RCC 7860 (cell line): ENCODE results near the gene CTDNEP1.

Experiments
- DNase-seq: peaks from one replicate; pipeline ENCODE4 v3.0.0-alpha.2; 2015; ENCODE audit warnings: low spot score
- FAIRE-seq: peaks from 2 replicates; lab custom pipeline; 2012; peaks lifted over from hg19 to GRCh38; lab: Jason Lieb, UNC

Gene CTDNEP1

DNA sequence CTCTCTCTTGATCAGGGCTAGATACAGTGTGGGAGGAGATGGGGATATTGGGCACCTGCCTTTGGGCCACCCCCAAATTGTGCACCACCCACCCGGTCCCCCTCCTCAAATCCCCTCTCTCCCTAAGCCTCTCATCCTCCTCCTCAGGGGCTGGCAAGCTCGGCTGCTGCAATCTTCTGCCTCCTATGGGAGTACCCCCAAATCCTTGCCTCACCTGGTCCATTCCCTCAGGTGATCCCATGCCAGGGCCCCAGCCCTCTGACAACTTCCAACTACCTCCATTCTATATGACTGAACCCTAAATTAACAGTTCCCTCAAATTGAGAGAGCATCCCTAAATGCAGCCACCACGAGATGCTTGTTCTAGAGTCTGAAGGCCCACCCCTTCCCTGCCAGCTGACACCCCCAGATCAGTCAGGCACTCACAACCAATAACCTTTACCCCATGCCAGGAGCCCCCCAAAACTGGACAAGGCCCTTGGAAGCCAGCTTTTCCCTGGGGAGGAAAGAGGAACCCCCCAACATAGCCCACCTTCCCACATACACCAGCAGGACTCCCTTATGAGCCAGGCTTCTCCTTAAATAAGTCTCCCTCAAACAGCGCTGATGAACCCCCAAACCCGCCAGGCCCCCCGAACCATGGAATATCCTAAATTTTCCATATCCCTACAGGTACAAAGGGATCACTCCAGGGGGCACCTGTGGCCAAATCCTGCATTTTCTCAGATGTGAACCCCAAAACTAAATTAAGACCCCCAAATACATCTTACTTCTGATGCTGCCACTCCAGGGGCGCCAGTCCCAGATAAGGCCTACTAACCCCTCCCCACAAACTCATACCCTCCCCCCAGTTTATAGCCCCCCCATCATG is 35.1 kb downstream of the CTDNEP1 start:
- no peak for FAIRE-seq
- no peak for DNase-seq

DNA sequence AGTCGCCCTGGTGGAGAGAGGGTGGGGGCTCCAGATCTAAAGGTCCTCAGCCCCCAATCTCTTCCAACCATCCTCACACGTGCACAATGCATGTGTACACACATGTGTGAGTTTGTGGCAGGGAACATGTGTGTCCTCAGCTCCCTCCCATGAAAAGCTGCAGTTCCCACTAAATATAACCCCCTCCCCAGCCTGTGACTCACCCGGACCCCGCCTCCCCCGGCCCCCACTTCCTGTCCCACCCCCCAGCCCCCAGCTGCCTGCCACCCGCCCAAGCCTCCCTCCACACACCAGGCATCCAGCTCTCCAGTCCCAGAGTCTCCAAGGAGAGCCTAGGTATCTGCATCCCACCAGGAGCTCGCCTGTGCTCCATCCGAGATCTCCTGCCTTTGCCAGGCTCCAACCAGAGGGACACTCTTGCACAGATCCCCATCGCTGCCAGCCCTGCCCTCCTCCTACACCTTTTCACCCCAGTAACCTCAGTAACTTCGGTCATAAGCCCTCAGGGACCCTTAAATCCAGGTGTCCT is 35.8 kb downstream of the CTDNEP1 start:
- no peak for FAIRE-seq
- no peak for DNase-seq

DNA sequence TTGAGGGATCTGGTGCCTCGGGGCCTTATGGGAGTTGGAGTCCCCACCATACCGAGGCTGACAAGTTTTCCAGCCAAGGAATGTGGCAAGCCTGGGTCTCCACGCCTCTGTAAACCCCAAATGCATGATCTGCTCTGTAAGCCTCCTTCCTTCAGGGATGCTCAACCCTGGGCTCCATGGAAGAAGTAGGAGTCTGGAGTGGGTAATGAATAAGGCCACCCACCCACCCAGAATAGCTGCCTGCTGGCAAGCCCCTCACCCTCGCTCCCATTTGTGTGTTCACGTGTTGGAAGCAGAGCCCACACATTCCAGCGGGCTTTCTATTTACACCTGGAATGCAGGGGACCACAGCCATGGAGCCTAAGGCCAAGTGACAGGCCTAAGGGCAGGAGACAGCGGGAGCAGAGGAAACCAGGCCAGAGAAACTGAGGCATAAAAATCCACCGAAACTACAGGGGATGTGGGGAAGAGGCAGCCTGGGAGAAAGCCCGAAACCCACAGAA is 36.3 kb downstream of the CTDNEP1 start:
- DNase-seq (no peak), FAIRE-seq (no peak)

DNA sequence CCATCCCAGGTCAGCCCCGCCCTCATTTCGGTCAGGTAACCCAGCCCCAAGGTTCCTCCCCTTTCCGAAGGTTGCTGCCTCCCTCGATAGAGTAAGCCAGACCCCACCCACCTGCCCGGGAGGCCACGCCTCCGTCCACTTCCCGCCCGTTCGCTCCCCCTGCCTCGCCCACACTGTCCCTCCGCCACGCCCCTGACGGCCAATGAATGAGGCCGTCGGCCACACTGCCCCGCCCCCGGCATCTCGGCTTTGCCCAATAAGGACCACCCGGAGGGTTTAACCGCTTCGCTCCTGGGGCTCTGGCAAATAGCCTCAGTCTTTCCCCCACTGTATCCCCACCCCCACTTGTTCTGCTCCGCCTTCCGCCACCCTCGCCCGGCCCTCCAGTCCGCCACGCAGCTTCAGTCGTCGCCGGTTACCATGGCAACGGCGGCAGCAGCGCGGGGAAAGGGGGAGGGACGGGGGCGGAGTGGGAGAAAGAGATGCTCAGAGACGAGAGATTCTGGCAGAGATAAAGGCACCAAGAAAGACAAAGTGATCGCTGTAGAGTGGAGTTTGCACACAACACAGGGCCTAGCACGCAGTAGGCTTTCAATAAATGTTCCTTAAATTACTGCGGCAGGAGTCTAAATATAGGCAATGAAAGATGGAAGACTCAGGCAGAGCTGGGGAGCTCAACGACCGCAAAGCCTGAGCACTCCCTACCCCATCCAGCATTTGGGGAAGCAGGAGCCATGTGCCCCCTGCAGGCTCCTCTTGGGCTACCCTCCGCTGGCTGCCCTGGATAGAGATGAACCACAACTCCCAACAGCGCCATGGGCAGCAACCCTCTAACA is 37.0 kb downstream of the CTDNEP1 start:
- FAIRE-seq (peak; percentile 73), DNase-seq (peak; percentile 80)

DNA sequence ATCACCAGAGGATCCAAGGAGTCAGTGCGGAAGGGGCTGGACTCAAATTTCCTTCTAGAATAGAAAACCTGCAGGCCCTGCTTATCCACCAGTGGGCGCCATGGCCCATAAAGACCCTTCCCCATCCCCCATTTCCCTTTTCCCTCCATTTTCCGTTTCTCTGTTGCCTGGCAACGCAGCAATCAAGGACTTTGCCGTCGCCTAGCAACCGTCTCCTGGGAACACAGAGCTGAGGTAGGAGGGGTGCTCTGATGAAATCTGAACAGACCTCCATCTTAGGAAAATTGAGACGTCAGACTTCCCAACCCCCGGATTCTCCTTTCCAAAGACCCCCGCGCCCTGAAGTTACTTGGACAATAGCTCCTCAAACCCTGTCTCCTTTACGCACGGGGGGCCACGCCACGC is 37.6 kb downstream of the CTDNEP1 start:
- FAIRE-seq (no peak), DNase-seq (peak; percentile 57)

DNA sequence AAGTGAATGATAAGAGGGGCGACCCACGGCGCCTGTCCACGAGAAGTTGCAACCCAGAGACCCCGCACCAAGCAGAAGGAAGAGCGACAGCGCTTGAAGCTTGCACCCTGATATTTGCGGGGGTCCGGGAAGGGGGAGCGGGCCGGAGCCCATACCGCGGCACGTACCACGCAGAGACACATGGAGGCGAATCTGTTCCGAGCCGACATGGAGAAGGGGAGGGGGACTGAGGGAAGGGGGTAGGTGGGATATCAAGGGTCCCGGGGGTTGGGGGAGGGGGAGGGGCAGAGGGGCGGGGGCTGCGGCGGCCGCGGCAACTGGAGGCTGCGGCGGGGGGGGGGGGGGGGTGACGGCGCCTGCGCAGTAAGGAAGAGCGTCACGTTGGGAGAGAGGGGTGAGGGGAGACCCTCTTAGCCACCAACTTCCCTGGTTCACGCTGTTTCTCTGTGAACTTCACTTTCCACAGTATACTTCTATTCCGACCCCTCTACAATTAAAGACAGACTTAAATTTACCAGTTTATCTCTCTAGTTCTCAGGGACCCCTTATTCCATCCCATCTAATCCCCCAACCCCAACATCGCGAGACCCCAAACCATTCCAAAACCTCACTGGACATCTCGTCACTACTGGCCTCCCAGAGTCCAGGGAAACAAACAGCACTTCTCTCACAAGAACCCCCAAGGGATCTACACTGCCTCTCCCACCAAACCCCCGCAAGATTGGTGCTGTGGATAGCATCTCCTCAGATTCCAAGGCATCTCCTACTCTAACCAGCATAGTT is 39.9 kb downstream of the CTDNEP1 start:
- FAIRE-seq = no peak
- DNase-seq = no peak

DNA sequence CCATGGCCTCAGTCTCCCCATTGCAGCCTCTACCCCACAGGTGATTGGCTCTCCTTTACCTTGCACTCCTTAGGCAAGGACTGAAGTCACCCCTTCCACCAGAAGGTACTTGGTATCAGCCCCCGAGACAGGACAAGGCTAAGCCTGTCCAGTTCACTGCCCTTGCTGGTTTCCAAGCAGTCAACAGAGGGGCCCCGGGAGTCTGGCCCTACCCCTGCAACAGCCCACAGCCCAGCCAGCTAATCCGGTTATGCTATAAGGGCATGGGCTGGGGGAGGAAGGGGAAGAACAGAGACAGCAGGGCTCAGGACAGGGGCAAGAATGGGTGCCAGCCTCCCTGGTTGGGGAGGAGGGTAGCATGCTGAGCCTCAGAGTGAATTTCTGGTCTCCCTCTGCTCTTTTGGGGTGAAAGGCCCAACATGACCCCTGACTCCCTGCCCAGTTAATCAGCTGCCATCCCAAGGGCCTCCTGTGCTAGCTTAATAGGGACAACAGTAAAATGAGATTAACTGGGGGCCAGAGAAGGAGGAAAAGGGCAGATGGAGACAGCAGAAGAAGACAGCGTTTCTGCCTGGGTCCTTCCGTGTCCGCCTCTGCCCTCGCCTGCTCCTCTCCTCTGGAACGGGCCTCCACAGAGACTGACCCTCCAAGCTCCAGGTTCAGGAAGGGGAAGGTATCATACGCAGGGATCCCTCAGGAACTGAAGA is 42.6 kb downstream of the CTDNEP1 start:
- FAIRE-seq = no peak
- no peak for DNase-seq

DNA sequence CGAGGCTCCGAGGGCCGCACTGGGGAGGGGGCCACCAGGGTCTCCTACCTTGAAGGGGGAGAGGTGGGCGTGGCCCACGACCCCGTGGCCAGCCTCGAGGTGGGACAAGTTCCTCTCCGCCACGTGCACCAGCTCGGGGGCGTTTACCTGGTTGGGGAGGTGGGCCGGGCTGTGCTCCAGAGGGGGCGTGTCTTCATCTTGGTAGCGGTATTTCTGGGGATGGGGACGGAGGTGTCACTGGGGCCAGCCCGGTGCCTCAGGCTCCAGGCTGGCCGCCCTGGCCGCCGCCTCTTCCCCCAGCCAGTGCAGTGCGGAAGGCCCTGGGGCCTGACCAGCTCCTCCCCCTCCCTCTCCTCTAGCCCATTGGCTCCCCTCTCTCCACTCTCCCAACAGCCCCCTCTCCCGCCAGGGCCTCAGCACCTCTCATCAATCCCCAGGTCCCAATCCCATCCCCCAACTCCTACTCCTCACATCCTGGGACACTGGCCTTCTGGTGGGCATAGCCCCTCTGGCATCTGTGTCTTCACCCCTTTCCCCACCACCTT is 43.4 kb downstream of the CTDNEP1 start:
- no peak for DNase-seq
- FAIRE-seq = no peak

DNA sequence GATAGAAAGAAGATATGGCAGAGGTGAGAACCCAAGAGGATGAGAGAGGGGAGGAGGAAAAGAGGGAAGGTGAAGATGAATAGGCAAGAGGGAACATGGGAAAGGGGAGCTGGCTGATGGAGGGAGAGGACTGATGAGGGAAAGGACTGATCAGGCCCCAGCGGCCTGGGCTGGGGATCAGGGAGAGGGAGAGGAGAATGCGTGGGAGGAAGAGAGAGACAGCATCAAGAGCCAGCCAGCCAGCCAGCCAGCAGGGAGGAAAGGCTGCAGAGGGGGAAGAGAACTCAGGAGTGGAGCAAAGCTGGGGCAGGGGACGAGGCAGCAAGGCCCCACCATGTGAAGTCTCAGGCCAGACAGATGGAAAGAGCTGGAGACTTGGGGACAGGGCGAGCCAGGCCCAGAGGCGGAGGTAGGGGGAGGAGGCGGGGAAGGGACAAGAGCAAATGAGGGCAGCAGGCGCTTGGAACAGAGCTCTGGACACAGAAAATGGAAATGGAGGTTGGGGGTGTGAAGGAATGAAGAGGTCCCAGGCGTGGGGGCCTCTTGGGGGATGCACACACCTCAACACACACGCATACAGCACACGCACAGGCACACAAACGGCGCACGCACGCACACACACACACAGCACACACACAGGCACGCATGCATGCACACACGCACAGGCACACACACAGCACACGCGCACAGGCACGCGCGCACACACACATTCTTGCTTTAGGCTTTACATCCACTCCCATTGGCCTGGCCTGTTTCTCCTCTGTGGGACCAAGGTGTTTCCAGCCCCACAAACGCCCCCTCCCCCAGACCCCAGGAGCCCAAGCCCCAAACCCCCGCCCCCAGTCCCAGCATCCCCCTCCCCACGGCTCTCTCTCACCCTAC is 44.2 kb downstream of the CTDNEP1 start:
- FAIRE-seq (no peak), DNase-seq (no peak)

DNA sequence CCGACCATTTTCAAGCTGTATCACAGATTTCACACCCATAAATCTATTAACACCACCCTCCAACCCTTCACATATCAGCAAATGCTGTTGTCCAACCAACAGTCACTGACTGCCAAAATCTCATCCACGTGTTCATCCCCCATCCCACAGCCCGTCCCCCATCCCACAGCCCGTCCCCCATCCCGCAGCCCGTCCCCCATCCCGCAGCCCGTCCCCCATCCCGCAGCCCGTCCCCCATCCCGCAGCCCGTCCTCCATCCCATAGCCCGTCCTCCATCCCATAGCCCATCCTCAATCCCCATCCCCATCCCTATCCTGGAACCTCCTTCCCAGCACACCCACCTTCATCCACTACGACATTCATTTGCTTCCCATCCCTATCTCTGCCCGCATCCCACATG is 46.0 kb downstream of the CTDNEP1 start:
- no peak for FAIRE-seq
- no peak for DNase-seq

DNA sequence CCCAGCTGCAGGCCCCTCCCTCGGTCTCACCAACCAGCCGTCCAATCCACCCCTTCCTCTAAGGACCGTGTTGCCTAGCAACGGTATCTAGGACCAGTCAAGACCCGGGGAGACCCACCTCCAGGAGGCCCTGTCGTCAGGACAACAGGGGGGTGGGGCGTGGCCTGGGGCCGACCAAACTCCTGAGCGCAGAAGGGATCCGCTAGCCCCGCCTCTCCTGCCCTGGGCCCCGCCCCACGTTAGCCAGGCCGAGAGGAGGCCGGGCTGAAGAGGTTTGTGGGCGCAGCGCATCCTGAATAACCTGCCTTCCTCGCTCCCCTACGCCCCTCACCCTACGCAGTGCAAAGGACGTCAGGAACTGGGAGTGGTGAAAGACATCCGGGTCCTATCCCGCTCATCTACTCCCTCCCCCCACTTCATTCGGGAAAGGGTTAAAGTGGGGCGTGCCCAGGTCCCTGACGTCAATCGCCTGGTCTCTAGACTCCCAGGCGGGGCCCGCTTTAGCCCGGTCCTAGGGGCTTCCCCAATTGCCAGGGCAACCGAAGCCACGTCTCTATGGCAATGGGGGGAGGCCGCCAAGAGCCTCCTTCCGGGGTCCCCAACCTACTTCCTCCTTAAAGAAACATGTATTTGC is 46.6 kb downstream of the CTDNEP1 start:
- no peak for FAIRE-seq
- no peak for DNase-seq

DNA sequence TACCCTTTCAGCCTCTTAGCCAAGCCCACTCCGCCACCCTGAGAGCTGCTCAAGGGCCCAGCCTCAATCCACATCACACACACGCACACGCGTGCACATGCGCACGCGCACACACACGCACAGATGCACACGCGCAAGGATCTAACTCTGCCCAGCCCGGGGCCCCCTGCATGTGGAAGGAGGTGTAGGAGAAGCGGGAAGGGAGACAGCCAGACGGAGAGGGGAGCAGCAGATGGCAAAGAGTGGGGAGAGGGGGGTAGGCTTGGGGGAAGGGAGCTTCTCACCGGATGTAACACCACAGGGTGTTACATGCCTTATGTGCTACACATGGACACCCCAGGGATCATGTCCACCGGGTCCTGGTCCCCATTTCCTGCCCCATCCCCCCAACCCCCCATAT is 47.2 kb downstream of the CTDNEP1 start:
- no peak for DNase-seq
- no peak for FAIRE-seq

DNA sequence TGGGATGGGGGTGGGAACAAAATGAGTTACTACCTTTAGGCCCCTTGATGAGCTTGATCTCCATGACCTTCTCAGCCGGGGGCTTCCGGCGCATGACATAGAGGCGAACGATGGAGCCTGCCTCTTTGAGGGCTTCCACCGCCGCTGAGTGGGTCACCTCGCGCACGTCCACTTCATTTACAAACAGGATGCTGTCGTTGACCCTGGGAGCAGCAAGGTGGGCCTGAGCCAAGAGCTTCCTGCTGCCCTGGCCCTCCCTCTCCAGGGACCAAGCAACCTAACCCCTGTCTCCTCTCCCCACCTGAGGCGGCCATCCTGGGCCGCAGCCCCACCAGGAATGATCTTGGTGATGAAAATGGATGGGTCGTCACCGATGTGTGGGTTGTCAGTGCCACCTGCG is 48.1 kb downstream of the CTDNEP1 start:
- DNase-seq = no peak
- no peak for FAIRE-seq

DNA sequence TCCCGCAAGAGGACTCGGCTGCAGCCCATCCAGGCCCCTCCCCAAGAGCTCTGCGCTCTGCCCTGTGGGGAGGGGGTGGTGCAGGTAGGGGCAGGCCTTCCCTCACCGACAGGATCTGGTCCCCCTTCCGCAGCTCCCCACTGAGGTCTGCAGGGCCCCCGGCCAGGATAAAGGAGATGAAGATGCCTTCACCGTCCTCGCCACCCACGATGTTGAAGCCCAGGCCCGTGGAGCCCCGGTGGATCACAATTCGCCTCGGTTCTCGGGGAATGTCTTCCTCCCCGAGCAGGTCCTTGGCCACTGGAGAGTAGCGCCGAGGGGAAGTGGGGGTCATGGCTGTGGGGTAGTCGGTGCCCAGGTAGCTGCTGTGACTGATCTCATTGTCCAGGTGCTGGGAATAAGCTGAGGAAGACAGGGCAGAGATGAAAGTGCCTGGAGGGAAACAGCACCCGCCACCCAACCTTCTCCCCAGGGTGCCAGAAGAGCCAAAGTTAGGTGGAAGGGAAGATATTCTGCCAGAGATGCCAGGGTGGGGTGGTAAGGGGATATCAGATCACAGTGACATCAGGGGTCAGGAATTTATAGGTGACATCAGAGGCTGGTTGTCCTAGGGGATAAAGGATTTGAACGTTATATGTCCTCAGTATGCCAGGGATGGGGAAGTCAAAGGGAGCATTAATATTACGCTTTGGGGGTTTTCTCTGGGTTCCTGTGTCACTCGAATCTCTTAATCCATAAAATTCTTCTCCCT is 54.7 kb downstream of the CTDNEP1 start:
- FAIRE-seq (no peak), DNase-seq (no peak)

DNA sequence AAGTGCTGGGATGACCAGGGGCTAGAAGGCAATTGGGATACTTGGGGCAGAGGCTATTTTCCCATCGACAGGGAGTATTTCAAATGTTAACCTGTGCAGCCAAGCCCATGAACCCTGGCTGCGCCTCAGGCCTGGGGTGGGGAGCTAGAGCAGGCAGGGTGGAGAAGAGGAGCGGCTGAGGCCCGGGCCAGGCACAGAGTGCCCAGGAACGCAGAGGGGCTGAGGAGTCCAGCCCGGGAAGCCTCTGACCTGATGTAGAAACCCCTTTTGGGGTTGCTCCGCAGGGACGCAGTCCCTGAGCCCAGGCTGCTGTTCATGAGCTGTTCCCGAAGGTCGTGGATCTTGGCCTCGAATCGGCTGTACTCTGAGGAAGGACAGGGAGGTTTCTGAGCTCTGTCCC is 55.6 kb downstream of the CTDNEP1 start:
- DNase-seq (no peak), FAIRE-seq (no peak)
